Activated T-helper 9 cell treated with anti-CD3 and anti-CD28 coated beads, Interleukin-2, amount 50 U/mL, for 16 hours (primary cell): ENCODE results near the gene FAM184B.

ENCODE experiments used
- DNase-seq: peaks from one replicate; pipeline ENCODE4 v3.0.0-alpha.2; 2020; ENCODE audit warnings: low read depth

Gene FAM184B

DNA sequence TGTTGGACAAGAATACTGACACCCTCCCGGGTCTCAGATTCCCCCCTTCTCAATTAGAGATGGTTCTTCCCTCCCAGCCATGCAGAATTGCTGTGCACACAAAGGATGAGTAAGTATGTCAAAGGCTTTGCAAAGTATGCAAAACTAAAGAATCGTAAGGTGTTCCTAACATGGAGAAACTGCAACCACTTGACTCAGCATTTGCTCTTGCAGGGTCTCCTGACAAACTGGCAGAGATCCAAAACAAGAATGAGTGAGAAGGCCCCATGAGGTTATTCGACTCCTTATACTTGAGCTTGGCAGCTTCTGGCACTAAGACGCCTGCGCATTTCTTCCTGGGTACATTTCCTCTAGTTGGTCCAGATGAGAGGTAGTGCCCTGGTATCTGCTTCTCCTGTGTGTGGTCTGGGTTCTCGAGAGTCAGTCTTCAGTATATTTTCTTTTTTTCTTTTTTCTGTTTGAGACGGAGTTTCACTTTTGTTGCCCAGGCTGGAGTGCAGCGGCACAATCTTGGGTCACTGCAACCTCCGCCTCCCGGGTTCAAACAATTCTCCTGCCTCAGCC lies 8.2 kb downstream of the FAM184B start:
- DNase-seq = no peak

DNA sequence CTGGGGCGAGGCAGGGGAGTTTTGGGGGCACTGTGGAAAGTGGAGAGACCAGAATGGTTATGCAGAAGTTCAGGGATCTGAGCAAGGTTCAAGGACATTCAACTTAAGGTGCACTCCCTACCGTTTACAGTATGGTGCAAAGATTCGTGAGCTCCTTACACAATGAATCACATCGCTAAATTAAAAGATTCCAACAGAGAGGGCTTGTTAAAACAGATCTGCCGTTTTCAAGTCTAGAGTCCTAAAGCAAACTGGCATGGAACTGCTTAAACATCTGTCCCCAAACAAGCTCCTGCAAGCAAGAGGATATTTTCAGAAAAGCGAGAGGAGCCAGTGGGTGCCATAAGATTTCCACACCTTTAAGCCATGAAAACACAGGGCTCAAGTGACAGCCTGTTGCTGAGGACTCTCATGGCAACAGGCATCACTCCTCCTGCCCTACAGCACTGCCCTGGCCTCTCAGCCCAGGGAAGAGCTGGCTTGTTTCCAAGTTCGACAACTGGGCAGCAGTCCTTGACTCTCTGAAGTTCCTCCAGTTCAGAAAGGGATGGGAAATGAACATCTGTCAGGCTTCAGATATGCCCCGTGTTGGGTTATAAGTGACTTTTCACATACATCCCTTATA lies 10.0 kb downstream of the FAM184B start:
- no peak for DNase-seq

DNA sequence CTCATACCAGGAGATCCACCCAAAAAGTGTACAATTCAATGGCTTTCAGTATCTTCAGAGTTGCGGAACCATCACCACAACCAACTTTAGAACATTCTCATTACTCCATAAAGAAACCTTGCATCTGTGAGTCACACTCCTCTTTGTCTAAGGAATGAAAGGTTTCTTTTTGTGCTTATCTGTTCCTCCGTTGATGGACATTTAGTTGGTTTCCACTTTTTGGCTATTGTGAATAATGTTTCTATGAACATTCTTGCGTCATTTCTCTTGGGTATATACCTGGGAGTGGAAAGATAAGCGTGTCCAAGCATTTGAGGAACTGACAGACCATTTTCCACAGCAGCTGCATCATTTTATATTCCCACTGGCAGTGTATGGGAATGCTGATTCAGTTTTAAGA lies 10.6 kb downstream of the FAM184B start:
- DNase-seq = no peak

DNA sequence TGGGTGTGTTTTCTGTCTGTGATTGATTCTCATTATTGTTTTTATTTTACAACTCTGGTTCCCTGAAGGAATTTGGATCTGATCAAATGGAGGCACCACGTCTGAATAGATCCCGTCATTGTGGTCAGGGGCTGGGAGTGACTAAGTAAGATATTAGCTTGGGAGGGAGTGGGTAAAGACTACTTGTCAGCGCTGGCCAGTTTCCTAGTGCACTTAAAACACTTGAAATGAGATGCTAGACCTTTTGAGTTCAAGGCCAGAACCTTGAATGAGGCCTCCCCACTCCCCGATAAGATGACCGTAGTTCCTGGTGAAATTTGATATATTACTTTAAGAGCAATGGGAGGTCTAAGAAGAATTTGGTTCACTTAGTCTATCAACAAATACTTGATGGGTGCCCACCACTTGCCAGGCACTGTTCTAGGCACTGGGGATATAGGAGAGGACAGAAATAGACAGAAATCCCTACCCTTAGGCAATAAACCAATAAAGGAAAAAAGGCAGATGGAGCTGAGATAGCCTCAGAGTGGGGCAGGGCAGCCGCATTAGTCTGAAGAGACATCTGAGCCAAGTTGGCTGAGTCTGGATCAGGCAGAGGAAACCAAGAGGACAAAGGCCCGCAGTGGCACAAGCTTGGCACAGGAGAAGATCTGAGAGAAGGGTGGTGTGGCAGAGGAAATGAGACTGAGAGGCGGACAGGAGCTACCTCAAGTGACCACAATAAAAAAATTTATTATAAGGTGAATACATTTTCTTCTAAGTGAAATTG lies 11.8 kb downstream of the FAM184B start:
- DNase-seq = no peak

DNA sequence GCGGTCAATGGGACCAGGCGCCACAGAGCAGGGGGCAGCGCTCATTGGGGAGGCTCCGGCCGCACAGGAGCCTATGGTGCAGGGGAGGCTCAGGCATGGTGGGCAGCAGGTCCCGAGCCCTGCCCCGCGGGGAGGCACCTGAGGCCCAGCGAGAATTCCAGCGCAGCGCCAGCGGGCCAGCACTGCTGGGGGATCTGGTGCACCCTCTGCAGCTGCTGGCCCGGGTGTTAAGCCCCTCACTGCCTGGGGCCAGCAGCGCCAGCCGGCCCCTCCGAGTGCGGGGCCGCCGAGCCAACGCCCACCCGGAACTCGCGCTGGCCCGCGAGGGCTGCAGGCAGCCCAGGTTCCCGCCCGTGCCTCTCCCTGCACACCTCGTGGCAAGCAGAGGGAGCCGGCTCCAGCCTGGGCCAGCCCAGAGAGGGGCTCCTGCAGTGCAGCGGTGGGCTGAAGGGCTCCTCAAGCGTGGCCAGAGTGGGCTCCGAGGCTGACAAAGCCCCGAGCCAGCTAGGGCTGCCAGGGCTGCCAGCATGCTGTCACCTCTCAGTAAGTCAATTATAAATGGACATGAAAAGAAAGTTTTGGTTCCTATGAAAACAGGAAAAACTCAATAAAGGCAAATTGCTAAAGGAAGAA lies 14.5 kb downstream of the FAM184B start:
- no peak for DNase-seq

DNA sequence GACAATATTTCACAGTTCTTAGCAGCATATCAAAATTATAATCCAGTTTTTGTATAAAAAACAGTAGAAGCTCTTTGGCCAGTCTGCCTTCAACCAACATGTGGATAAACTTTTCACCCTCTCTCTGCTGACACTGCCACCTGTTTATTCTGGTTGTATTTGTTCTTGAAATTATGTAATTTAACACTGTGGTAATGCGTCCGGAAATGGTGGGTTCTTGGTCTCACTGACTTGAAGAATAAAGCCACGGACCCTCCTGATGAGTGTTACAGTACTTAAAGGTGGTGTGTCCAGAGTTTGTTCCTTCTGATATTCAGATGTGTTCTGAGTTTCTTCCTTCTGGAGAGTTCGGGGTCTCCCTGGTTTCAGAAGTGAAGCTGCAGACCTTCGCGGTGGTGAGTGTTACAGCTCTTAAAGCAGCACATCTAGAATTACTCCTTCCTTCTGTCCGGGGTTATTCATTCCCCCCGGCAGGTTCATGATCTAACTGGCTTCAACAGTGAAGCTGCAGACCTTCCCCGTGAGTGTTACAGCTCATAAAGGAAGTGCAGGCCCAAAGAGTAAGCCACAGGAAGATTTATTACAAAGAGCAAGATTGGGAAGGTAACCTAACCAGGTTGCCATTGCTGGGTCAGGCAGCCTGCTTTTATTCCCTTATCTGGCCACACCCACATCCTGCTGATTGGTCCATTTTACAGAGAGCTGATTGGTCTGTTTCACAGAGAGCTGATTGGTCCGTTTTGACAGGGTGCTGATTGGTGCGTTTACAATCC lies 15.7 kb downstream of the FAM184B start:
- DNase-seq = no peak

DNA sequence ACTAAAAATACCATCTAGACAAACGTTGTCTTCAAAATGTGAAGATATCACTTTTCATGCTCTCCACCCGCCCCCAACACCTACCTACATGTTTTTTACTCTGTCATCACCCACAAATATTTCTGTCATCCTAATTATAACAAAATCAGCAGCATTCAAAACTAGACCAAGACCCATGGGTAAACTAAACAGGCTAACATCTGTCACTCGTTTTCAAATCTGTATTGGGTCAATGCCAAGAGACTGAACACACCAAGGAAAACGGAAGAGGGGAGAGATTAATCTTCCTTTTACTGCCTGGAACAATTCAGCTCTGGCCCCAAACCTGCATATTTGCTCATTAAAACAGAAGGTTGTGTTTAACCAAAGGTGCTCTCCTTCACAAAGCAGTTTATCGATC lies 17.5 kb downstream of the FAM184B start:
- no peak for DNase-seq

DNA sequence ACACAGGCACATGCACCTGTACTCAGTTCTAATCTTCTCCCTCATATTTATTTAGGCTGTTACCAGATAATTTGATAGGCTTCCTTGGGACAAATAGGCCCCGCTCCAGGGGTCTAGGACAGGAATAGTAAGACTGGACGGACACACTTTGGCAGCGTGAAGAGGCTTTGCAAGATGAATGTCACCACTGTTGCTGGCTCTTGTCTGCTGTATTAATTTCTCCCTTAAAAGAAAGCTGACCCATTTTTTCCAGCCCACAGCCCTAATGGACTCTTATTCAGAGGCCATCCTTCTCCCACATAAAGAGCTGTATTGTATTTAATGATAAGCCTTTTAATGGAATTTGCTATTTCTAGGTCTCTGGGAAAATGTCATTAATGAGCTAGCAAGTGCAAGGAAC lies 18.0 kb downstream of the FAM184B start:
- DNase-seq = no peak

DNA sequence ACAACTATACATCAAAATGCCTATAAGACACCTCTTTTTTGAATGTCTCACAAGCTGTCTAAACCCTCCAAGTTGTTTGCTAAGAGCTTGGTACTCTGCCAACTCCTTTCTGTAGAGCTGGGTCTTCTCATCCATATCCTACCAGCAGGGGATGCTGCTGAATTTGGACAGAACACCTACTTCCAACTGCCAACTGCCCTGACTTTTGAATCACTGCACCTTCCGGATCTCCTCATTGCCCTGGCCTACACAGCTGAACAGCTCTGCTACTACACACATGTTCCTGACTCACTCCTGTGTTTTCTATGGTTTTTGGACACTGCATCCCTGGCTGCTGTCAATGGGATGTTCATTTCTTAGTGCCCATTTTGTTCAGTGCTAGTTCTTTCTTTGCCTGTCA lies 18.7 kb downstream of the FAM184B start:
- no peak for DNase-seq

DNA sequence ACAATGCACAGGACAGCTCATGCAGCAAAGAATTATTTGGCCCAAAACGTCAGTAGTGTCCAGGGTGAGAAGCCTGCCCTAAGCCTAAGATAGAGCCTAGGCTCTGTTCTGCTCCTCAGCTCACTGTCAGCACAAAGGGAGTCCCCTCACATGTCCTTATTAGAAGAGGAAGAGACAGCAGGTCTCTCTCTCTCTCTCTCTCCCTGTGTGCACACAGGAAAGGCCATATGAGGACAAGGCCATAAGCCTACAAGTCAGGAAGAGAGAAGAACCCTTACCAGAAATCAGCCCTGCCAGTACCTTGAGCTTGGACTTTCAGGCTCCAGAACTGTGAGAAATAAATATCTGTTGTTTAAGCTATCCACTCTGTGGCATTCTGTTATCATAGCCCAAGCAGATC lies 20.4 kb downstream of the FAM184B start:
- DNase-seq = no peak

DNA sequence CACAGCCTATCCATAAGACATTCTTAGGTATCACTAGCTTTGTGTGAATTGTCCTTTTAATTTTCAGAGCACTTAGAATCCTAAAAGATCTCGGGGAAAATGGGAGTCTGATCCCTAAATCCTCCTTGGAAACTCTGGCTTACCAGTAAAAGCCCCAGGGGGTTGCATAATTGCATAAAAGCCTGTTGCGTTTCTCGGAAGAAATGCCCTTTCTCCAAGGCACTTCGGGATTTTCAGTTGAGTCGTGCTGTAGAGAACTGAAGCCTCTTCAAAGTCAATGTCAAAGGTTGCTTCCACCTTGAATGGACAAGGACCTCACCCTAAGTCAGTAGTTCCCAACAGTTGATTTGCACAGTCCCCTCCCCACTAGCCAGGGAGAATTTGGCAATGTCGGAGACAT lies 20.8 kb downstream of the FAM184B start:
- no peak for DNase-seq

DNA sequence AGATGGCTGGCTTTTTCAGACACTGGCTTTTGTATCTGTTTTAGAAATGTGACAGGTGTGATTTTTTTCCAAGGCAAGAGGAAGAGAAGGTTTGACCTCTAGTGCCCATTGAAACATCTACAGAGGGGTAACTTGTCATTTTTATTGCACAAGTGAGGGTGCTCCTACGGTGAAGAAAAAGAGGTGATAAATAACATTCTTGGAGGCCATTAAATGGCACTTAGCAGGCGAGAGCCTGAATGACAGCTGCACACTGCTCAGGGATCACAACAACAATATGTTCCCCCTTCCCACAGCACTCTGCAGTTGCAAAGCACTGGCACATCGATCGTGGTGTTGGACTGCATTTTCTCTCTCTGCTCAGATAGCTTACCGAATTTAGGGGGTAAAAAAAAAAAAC lies 22.9 kb downstream of the FAM184B start:
- DNase-seq = no peak

DNA sequence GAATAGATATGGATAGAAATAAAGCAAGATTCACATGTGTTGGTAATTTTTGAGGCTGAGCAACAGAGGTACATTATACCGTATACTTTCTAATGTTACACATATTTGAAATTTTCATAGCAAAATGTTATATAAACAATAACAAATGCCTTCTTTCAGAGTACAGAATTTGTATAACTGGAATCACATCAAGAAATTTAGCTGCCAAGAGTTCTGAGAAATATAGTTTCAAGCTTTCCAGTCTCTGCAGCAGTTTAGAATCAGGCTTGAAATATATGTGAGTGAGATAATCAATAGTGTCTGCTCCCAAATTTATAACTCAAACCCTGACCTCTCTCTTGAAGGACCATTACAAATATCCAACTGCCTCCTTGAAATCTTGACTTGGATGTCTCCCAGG lies 23.8 kb downstream of the FAM184B start:
- DNase-seq = no peak

DNA sequence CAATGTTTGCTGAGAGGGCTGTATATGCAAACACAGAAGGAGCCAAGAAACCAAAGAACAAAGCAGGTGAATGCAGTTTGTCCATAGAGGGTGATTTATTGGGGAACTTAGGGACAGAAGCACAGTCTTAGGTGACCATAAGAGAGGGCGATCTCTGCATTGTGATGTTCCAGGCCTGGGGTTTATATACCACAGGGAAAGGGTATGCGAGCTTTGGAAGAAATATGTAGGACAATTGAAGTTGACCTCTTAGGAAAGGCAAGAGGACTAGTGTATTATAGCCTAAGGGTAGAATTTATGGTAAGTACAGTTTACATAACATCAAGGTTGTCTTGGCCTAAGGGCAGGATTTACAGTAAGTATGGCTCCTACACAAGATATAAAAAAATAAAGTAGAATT lies 27.8 kb downstream of the FAM184B start:
- DNase-seq = no peak

DNA sequence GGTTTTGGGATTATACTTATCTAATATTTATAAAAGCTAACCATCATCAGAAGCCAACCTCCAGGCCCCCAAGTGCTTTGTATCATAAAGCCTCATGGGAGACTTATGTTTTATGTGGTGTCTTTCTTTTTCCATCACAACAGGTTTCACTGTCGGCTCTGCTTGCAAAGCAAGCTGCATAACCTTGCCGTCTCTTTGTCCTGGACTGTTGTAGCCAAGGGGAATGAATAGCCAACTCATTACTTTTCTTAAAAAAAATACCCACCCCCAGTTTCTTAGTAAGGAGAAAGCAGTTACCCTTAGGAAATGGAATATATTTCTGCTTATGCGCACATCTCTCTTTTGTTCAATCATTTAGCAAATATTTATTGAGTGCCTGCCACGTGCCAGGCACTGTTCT lies 40.7 kb downstream of the FAM184B start:
- DNase-seq = no peak

DNA sequence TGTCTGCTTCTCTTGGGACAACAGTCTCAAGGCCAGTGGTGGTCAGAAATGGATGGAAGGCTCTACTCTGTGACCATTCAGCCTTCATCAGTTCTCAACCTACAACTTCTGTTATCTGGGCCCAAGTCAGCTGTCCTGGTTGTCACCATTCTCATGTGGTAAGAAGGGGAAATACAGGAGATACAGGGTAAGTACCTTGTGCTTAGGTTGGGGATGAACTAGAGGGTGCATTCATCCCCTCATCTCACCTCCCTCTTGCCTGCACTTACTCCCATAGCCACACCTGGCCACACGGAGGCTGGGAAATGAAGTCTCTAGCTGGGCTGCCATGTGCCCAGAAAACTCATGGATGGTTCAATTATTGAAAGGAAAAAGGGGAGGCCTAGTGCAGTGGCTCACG lies 44.9 kb downstream of the FAM184B start:
- DNase-seq = no peak

DNA sequence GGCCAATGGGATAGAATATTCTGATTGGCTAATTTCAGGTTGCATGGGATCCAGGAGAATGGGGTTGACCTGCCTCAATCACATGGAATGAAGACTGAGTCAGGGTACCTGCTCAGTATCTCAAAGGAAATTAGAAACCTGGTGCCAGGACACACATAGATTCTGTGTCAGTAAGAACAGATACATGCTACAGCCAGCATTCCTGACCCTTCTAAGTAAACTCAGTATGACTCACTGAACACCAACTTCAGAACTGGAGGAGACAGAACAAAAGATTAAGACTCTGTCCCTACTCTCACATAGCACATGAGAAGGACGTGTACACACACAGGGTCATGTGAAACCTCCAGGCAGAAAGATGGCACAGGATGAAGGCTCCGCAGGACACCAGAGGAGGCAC lies 54.5 kb downstream of the FAM184B start:
- no peak for DNase-seq

DNA sequence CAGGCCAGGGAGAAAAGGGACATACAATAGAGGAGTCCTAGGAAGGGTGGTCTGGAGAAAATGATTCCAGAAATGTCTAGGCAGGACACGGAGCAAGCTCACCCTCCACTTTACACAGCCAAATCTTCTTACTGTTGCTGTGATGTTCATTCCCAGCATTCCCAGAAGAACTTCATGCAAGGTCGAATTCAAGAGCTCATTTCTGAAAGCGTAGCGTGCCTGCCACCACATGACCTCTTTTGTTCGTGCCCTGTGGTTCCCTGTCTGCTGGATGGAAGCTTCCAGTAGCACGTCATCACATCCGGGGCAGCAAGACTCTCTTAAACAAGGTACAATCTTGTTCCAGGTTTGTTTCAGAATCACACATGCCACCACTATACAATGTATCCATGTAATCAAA lies 57.8 kb downstream of the FAM184B start:
- no peak for DNase-seq

DNA sequence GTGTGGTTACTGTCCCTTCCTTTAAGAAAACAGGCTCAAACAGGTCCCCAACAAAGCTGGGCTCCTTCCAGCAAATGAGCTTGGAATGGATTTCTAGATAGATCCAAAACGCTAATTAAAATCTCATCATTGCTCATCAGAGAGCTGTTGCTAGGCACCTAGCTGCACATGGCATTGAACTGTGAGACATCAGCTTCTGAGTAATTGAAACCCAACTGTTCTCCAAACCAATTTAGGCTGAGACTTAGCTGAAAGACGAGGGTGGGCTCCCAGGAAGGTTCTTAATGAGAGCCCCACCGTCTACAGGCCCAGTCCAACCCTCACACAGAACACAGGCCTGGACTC lies 59.1 kb downstream of the FAM184B start:
- DNase-seq = no peak

DNA sequence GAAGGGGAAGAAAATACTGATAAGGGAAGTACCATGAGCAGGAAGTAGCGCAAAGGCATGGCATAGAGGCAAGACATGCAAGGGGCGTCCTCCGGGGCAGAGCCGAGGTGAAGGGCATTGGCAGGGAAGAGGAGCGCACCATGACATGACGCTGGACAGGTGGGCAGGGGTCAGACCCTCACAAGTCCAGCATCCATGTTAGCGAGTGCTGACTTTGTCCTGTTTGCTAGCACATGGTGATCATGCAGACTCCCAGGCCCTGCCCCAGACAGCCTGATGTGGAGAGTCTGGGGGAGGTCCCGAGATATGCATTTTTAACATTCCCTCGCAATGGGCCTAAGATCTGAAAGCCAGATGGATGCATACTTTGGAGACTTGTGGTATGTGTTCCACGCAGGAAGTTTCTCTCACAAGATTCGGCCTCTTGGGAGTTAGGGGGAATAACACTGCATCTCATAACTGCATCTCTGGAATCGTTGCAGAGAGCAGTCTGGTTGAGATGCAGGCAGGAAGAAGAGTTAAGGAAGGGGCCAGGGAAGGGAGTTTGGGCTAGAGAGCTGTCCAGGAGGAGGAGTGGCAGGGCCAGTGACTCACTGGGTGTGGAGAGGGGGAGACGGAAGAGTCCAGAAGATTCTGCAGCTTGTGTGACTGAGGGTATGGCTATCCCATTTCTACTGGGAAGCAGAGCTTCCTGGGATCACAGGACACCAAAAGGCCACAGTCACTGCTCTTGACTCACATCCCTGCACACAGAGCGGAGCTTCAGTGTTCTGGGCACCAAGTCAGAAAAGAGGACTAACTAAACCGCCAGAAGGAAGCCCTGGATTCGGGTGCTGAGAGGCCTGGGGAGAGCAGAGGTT lies 59.7 kb downstream of the FAM184B start:
- DNase-seq = no peak

DNA sequence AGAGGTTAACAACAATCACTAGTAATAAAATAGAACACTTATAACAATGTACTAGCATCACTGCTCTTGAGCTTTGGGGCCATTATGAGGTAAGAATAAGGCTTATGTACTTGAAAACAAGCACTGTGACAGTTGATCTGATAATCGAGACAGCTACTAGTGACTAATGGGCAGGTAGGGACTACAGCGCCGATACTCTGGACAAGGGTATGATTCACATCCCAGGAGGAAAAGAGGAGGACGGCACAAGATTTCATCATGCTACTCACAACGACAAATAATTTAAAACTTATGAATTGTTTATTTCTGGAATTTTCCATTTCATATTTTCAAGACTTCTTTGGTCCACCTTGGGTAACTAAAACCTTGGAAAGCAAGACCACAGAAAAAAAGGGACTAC lies 62.3 kb downstream of the FAM184B start:
- DNase-seq = no peak

DNA sequence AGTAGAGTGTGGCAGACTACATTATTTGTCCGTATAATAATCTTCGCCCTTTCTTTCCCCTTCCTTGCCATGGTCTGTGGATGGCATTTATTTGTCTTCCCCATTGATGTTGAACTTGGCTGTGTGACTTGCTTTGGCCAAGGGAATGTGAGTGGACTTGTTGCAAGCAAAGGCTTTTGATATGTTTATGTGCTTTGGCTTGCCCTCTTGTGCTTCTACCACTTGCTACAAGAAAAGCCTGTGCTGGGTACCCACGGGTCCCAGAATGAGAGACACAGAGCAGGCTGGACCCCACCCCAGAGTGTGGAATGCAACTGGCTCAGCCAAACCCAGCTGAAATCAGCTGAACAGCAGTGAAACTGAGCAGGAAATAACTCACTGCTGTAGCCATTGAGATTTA lies 63.0 kb downstream of the FAM184B start:
- DNase-seq = no peak
